ENCODE results near the gene DDHD1.
A peak's percentile ranks its signal among the peaks of the same experiment; 100 is the strongest.

DDHD1 gene

DNA sequence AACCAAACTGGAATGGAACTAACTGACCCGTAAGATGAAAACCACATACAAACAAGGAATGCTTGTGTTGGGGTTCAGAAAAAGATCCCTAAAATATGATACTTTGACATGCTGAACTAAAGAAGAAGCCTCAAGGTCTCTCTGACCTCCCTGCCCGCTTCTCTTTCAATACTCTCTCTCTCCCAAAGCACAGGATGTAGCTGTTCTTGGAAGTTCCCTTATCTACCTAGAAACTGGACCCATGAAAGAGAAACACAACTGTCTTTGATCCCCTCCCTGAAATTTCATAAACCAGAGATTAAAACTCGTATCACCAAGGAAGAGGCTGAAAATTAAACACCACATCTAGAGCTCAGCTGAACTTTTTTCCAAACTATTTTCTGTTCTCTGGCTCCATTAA is 125.6 kb downstream of the DDHD1 start:
- no peak overlapping the region for H3K4me3 ChIP-seq (ENCODE audit: low read depth, low read length)
- TF ChIP-seq, protein P1, sequence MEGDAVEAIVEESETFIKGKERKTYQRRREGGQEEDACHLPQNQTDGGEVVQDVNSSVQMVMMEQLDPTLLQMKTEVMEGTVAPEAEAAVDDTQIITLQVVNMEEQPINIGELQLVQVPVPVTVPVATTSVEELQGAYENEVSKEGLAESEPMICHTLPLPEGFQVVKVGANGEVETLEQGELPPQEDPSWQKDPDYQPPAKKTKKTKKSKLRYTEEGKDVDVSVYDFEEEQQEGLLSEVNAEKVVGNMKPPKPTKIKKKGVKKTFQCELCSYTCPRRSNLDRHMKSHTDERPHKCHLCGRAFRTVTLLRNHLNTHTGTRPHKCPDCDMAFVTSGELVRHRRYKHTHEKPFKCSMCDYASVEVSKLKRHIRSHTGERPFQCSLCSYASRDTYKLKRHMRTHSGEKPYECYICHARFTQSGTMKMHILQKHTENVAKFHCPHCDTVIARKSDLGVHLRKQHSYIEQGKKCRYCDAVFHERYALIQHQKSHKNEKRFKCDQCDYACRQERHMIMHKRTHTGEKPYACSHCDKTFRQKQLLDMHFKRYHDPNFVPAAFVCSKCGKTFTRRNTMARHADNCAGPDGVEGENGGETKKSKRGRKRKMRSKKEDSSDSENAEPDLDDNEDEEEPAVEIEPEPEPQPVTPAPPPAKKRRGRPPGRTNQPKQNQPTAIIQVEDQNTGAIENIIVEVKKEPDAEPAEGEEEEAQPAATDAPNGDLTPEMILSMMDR (IDR thresholded peaks at IDR 0.05; ENCODE audit: low read depth, low read length, missing control alignments), result no peak
- no peak for DNase-seq (ENCODE audit: low read depth)
- in situ Hi-C loops (cut with HindIII; ENCODE audit: low sequenced_read_pairs), result no loop called here

DNA sequence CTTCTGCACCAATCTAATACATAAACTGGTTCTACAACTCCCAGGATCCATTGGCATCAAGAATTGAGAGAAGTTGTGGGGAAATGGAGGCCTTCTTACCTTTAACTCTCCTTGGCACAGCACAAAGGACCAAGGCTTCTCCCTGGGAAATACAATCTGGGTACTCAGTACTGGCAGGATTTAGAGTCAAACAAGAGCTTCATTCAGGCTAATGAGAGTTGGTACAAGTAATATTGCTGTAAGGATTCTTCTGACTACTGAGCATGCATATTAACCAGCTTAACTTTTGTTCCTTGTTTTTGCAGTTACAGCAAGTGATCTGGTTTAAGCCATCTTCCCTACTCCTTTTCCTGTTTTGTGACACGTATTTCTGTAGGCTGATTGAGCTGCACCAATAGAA is 126.1 kb downstream of the DDHD1 start:
- H3K4me3 ChIP-seq (ENCODE audit: low read depth, low read length), result no peak overlapping the region
- in situ Hi-C loops (cut with HindIII; ENCODE audit: low sequenced_read_pairs), result no loop called here
- no peak for DNase-seq (ENCODE audit: low read depth)
- TF ChIP-seq, protein P1 (IDR thresholded peaks at IDR 0.05; ENCODE audit: low read depth, low read length, missing control alignments), result no peak

DNA sequence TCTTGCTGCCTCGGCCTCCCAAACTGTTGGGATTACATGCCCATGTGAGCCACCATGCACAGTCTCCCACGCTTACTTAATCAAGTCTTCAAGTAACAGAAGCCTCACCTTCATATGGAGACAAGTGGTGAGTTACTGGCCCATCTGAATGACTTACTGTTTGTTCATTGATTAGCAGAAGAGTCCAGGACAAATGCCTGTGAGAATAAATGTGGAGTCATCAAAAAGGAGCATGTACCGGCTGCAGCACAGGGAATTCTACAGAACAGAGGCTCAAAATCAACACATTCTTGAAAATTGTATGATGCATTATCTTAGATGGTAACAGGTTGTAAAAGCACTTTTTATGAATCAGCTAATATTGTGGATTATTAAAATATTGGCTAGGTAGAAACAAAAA is 129.8 kb downstream of the DDHD1 start:
- no peak overlapping the region for H3K4me3 ChIP-seq (ENCODE audit: low read depth, low read length)
- TF ChIP-seq, protein P1 (IDR thresholded peaks at IDR 0.05; ENCODE audit: low read depth, low read length, missing control alignments), result no peak
- DNase-seq (ENCODE audit: low read depth), result no peak
- in situ Hi-C loops (cut with HindIII; ENCODE audit: low sequenced_read_pairs), result no loop called here

DNA sequence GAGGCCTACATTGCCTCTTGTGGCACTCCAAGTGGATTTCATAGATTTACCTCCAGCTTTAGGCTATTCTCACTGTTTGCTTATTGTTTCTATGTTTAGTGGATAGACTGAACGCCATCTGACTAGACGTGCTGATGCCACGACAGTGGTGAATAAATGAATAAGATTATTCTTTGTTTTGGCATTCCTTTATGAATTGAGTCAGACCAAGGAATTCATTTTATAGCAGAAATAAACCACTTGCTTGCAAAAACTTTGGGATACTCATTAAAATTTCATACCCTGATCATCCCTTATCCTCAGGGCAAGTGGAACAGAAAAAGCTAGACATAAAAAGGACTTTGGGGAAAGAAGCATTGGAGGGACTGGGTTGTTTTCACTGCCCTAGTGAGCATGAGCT is 130.5 kb downstream of the DDHD1 start:
- DNase-seq (ENCODE audit: low read depth), result peak; percentile 29
- TF ChIP-seq, protein P1 (IDR thresholded peaks at IDR 0.05; ENCODE audit: low read depth, low read length, missing control alignments), result no peak
- in situ Hi-C loops (cut with HindIII; ENCODE audit: low sequenced_read_pairs), result no loop called here
- H3K4me3 ChIP-seq (ENCODE audit: low read depth, low read length), result no peak overlapping the region

DNA sequence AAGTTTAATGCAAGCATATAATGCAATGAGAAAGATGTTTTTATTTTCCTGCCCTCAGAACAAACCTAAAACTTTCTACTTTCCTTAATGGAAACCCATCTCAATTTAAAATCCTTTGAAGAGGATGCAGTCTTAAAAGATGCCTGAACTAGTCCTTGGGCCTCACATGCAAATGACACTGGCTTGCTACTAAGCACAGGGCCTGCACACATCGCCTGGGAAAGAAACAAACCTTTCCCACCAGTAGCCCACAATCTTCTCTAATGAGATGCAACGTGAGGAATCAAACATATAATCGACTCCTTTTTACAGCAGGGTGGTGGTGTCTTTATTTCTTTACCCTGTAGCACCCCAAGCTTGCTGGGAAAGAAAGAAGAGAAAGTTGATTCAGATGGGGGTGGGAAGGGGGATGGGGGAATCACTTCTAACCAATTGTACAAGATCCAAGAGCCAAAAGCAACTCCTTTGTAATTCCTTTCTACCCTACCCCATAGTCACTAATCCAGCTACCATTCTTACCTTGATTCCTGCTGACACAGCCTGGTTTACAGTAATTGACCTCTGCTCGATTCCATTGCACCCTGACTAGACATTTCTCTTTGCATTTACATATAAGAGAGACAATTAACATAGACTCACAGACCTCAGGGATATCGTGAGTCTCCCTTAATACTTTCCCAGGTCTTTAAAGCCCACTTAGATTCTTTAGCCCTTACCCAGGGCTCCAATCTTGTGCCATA is 132.8 kb downstream of the DDHD1 start:
- no peak for DNase-seq (ENCODE audit: low read depth)
- H3K4me3 ChIP-seq (ENCODE audit: low read depth, low read length), result no peak overlapping the region
- TF ChIP-seq, protein P1 (IDR thresholded peaks at IDR 0.05; ENCODE audit: low read depth, low read length, missing control alignments), result no peak
- in situ Hi-C loops (cut with HindIII; ENCODE audit: low sequenced_read_pairs), result no loop called here

DNA sequence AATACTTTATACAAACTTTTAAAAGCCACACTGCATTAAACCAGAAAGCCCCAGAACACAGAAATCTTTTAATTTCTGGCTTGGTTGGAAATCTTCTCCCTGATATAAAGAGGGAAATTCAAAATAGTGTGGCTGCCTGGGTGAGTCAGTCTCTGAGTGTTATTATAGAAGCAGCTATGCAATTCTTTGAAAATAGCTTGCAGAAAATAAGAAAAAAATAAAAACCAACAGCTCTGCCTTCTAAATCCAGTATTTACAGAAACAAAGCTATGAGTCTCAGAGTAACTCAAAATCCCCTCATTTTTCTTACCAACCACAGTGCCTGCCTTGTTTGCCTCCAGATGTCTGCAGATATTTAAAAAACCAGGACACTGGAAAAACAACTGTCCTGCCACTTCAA is 133.7 kb downstream of the DDHD1 start:
- TF ChIP-seq, protein P1 (IDR thresholded peaks at IDR 0.05; ENCODE audit: low read depth, low read length, missing control alignments), result no peak
- in situ Hi-C loops (cut with HindIII; ENCODE audit: low sequenced_read_pairs), result no loop called here
- no peak overlapping the region for H3K4me3 ChIP-seq (ENCODE audit: low read depth, low read length)
- DNase-seq (ENCODE audit: low read depth), result no peak
